GM18519 (cell line): ENCODE results near the gene KRTAP29-1.
"Not testable (repeated sequence)": the region's sequence is repeated elsewhere in the genome, so short reads cannot be mapped to it uniquely, and the experiment has no call there.

Source experiments
- ATAC-seq: cut with Tn5 transposase; IDR thresholded peaks from one replicate; pipeline ENCODE4 v1.9.1; 2021; ENCODE audit warnings: mild to moderate bottlenecking, moderate library complexity; ENCODE audit not compliant: unreplicated experiment, low FRiP score

The KRTAP29-1 gene, protein sequence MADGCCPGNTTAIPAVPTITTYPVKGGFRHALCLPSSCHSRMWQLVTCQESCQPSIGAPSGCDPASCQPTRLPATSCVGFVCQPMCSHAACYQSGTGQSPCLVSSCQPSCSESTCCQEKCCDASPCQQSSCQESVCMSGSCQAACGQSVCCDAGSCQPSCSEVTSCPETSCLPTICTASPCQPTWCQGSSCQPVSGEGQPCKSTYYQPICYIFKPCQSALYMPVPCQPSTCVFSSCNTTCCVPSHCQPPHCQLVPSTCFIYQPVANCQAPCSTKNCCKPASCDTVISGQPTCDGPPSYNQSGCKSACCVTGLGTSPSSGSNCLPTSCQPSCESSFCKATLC

DNA sequence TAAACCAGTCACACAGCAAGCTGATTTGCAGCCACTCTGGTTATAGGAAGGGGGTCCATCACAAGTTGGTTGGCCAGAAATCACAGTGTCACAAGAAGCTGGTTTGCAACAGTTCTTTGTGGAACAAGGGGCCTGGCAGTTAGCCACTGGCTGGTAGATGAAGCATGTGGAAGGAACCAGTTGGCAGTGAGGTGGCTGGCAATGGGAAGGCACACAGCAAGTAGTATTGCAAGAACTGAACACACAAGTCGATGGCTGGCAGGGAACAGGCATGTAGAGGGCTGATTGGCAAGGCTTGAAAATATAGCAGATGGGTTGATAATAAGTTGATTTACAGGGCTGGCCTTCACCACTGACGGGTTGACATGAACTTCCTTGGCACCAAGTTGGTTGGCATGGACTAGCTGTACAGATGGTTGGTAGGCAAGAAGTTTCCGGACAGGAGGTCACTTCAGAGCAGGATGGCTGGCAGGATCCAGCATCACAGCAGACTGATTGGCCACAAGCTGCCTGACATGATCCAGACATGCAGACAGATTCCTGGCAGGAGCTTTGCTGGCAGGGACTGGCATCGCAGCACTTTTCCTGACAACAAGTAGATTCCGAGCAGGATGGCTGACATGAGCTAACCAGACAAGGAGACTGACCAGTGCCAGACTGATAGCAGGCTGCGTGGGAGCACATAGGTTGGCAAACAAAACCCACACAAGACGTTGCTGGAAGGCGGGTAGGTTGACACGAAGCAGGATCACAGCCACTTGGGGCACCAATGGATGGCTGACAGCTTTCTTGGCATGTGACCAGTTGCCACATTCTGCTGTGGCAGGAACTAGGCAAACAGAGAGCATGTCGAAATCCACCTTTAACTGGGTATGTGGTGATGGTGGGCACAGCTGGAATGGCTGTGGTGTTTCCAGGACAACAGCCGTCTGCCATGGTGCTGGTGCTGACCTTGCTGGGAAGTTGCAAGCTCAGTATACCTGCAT lies at the start of gene KRTAP29-1:
TSS of gene KRTAP29-1 (minus strand) at position 936 of the 986 bp plus-strand sequence. CDS start at position 936, 0 bp downstream.
- no peak for ATAC-seq

- ATAC-seq = no peak
Measured at GRCh38 chr17:41351177-41351576, 48.5 kb upstream of the KRTAP29-1 start.

- not testable (repeated sequence) for ATAC-seq
Measured at GRCh38 chr17:41350381-41350878, 47.8 kb upstream of the KRTAP29-1 start, which contains the start of gene KRT33A. Gene KRT33A, minus strand, starts transcription at chr17:41350828. Its CDS starts 61 bp downstream, at chr17:41350767.

- ATAC-seq = no peak
Measured at GRCh38 chr17:41347869-41348760, 45.5 kb upstream of the KRTAP29-1 start.

DNA sequence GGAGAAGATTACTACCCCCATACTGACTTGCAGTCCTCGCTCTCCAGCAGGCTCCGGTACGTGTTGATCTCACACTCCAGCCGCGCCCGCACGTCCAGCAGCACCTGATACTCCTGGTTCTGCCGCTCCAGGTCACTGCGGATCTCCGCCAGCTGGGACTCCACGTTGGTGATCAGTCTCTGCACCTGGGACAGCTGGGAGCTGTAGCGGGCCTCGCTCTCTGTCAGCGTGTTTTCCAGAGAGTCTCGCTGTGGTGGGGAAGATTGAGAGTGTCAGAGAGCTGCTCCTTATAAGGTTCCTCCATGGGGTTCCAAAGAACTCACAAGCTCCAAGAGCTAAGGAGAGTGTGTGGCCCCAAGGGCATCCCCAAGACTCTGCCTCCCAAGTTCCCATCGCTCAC lies 43.8 kb upstream of the KRTAP29-1 start:
- ATAC-seq = not testable (repeated sequence)

DNA sequence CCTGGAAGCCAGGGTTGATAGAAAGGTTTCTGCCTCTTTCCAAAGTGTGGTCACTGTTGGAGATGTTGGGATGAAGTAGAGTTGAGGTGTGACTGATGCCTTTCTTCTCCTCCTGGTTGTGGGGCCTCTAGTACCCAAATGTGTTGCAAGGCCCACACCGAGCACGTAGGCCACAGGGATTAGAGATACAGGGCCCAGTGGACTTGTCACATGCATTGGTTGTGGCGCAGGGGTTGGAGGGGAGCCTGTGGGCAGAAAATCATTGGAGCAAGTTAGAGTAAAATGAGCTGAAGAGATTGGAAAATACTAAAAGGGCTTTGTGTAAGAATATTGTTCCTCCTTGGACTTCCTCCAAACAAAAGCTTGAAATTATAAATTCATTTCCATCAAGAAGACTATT lies 43.3 kb upstream of the KRTAP29-1 start:
- ATAC-seq = no peak

- no peak for ATAC-seq
Measured at GRCh38 chr17:41343029-41343428, 40.4 kb upstream of the KRTAP29-1 start.

GRCh38 chr17:41340934-41341861 lies 38.5 kb upstream of the KRTAP29-1 start:
- no peak for ATAC-seq

- ATAC-seq = no peak
Measured at GRCh38 chr17:41340494-41340893, 37.8 kb upstream of the KRTAP29-1 start.

DNA sequence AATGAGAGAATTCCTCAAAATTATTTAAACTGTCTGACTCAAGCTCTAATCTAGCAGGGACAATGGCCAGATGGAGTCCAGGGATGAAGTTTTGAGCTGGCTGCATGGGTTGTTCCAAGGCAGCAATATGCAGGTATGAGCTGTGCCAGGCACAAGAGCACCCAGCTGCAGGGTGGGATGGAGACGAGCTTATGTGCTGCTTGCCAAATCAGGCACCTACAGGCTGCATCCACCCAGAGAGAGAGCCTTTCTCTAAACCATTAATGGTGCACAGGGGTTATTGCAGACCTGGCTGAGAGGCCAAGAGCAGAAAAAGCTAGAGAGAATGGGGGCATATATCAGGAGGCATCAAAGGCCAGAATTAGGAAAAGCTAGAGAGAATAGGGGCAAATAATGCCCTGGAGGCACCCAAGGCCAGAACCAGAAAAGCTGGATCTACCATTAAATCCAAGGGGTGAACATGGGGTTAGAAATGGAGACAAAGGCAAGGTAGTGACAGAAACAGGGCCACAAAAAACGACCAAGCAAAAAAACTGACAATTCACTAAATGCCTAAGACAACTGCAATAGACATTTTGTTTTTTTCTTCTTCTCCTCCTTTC lies 37.0 kb upstream of the KRTAP29-1 start:
- no peak for ATAC-seq

DNA sequence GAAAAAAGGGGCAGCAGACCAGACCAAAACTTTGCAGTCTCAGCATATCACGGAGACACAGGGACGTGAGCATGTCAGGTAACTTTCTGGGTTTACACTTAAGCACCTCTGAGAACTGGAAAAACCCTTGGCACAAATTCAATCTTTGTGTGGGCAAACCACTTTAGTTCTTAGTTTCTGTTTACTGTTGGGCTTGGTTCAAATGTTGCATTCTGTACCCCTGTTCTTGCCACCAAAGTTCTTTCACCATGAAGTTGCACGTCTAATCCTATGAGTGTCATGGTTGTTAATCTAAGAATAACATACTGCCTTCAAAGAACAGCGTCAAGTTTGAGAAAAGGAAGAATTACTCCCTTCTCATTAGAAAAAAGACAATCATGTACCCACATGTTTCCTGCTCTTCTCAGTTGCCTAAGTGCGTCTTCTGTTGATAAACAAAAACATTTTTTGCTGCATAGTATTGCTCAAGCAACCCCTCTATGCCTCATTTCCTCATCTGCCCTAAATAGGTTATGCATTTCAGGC lies 36.4 kb upstream of the KRTAP29-1 start:
- no peak for ATAC-seq

GRCh38 chr17:41335747-41336146 lies 33.1 kb upstream of the KRTAP29-1 start:
- ATAC-seq = no peak

DNA sequence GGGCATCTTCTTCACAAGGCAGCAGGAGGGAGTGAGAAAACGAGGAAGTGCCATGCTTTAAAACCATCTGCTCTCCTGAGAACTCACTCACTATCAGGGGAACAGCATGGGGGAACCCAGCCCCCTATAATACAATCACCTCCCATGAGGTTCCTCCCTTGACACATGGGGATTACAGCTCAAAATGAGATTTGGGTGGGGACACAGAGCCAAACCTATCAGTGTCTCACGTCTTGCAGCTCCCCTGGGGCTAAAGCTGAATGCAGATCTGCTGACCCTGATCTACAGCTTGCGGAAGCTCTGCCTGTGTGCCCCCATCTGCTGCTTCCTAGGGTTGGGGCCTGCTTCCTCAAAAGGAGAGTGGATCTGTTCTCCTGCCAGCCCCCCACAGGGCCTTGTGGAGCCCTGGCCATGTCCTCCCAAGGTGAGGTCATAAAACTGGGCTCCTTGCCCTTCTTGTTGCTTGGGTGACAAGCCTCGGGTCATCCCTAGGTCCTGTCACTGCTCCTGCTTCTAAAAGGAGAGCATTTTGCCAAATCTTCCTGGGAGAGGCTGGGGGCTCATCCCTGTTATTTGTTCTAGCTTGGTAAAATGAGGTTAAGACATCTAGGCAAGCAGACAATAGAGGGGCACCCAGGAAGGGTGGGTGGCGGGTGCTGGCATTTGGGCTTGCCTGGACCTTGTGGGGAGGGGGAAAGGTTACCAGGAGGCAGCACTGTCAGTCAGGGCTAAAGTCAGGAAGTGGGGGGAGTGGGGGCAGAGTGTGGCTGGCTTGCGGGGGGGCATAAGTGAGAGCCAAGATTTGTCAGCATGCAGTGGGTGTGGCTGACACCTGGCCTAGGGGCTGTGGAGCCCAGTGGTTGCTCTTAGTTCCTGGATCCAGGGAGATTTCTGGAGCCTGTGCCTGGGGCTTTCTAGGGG lies 32.0 kb upstream of the KRTAP29-1 start:
- no peak for ATAC-seq

DNA sequence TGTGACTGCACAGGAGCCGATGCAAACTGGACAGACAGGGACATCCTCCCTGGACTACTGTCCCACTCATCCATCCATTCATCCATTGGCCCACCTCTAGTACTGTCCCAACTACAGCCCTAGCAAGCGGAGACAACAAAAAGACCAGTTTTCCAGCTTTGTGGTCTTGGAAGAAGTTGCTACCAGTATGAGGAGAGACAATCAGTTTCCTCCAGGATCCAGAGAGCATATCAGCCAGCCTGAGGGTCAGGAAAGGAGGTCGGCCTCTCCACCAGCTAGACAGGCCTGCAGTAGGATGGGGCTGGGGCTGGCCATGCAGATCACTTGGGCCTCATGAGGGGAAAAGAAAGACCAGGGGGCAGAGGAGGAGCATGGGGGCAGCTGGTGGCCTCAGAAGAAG lies 31.2 kb upstream of the KRTAP29-1 start:
- no peak for ATAC-seq

DNA sequence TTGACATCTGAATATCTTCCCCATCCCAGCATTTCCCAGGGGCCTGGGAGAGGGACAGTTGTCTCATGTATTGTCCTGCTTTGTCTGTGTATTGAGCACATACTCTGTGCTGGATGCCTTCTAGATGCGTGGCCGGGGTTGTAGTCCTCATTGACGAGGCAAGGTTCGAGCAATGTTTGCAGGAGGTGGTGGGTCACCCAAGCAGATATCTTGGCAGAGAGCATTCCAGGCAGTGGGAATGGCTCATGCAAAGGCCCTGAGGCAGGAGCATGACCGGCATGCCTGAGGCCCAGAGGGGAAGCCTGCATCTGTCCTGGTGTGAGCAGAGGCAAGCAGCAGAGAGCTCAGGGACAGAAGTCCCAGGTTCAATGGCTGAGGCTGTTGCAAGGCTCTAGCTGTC lies 30.4 kb upstream of the KRTAP29-1 start:
- no peak for ATAC-seq

DNA sequence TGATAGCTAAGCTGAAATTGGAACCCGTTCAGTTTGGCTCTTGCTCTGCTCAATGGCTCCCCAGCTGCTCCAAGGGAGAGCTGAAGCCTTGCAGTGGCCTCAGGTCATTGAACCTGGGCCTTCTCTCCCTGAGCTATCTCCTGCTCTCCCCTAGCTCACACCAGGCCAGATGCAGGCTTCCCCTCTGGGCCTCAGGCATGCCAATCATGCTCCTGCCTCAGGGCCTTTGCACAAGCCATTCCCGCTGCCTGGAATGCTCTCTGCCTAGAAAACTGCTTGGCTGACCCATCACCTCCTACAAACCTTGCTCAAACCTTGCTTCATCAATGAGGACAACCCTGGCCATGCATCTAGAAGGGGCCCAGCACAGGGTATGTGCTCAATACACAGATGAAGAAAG lies 29.6 kb upstream of the KRTAP29-1 start:
- no peak for ATAC-seq

DNA sequence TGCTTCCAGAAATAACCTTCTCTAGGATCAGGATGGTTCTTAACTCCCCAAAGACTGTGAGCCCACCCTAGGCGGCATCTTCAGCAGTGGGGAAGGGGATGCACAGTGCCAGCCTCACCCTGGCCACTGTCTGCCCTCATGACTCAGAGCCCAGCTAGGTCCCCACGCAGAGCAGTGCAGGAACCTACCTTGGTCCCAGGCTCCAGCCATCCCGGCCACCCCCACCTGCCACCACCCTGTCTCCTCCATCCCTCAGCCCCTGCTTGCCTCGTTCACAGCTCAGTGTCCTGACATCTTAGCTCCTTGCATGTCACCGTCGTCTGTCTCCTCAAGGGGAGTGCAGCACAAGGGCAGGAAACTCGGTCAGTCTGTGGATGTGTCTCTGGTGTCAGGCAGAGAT lies 29.0 kb upstream of the KRTAP29-1 start:
- ATAC-seq = no peak
